K562 (cell line): ENCODE data around the gene PSMD13. TPM values are rescaled to one million over a fixed set of nuclear protein-coding genes. Genes with fewer than 3 reads are reported as not detected.

Experiments
- ARID1B ChIP-seq: fragments of 450-650 bp; IDR thresholded peaks from 2 replicates; pipeline ENCODE4 v1.6.1; 2016; ENCODE audit warnings: antibody characterized with exemption, mild to moderate bottlenecking, inconsistent platforms
- BRD9 ChIP-seq: fragments of 450-650 bp; IDR thresholded peaks from 2 replicates; pipeline ENCODE4 v1.6.1; 2018; ENCODE audit warnings: low read depth; ENCODE audit not compliant: partially characterized antibody
- CSDE1 ChIP-seq, 2 experiments: fragments of 450-650 bp; IDR thresholded peaks; 2 replicates each; pipeline ENCODE4 v1.6.1; 2016; ENCODE audit warnings: mild to moderate bottlenecking in 1 of 2
- DPF2 ChIP-seq: fragments of 450-650 bp; IDR thresholded peaks from 2 replicates; pipeline ENCODE4 v1.6.1; 2016
- EHMT2 ChIP-seq: fragments of 450-650 bp; IDR thresholded peaks from 2 replicates; pipeline ENCODE4 v1.6.1; 2018; ENCODE audit warnings: antibody characterized with exemption
- ETV6 ChIP-seq, 3 experiments: fragments of 150-350 bp in 1 of 3; sonication (generic) in 1 of 3; formaldehyde crosslinking in 1 of 3; IDR thresholded peaks; 2 replicates each; pipeline versions ENCODE4 v1.6.1 to v1.8.0; 2014 to 2022; ENCODE audit warnings: borderline replicate concordance in 2 of 3, low read depth in 2 of 3, antibody characterized with exemption in 1 of 3, low read length in 1 of 3, mild to moderate bottlenecking in 1 of 3, missing genetic modification reagents in 1 of 3
- FOXP4 ChIP-seq: sonication (generic); formaldehyde crosslinking; IDR thresholded peaks from 2 replicates; pipeline ENCODE4 v1.8.0; 2022; ENCODE audit warnings: mild to moderate bottlenecking, missing genetic modification reagents, borderline replicate concordance
- HMGN3 ChIP-seq: IDR thresholded peaks from 2 replicates; pipeline ENCODE4 v1.6.1; 2011; ENCODE audit warnings: borderline replicate concordance, low read depth, mild to moderate bottlenecking, mixed read lengths, low read length; ENCODE audit not compliant: insufficient read length; ENCODE audit errors: extremely low read depth
- HNRNPK ChIP-seq: fragments of 200-400 bp; formaldehyde crosslinking; IDR thresholded peaks from one replicate; pipeline ENCODE4 v1.6.1; 2018; ENCODE audit warnings: mild to moderate bottlenecking, low read depth, low read length; ENCODE audit not compliant: poor library complexity, severe bottlenecking
- MBD1 ChIP-seq: fragments of 250-450 bp; sonication (Bioruptor Pico); IDR thresholded peaks from 2 replicates; pipeline ENCODE4 v1.8.0; 2022; ENCODE audit warnings: inconsistent platforms
- PKNOX1 ChIP-seq: fragments of 450-650 bp; IDR thresholded peaks from 2 replicates; pipeline ENCODE4 v1.6.1; 2016
- SMARCB1 ChIP-seq: IDR thresholded peaks from 2 replicates; pipeline ENCODE4 v1.6.1; 2011; ENCODE audit warnings: improper control_type of control experiment, low read depth; ENCODE audit not compliant: insufficient read length
- TCFL5 ChIP-seq: fragments of 250-450 bp; sonication (Bioruptor Pico); conservative IDR thresholded peaks from 2 replicates; pipeline ENCODE4 v1.6.1; 2021; ENCODE audit warnings: mild to moderate bottlenecking, moderate library complexity, matching md5 sums
- TRIM25 ChIP-seq: fragments of 450-650 bp; IDR thresholded peaks from 2 replicates; pipeline ENCODE4 v1.7.0; 2016; ENCODE audit warnings: borderline replicate concordance
- ZBTB34 ChIP-seq: fragments of 250-450 bp; sonication (Bioruptor Pico); IDR thresholded peaks from 2 replicates; pipeline ENCODE4 v1.8.0; 2021; ENCODE audit warnings: mild to moderate bottlenecking, moderate library complexity
- ZFP36 ChIP-seq: fragments of 150-350 bp; IDR thresholded peaks from 2 replicates; pipeline ENCODE4 v1.6.1; 2018; ENCODE audit warnings: low read length, low read depth; ENCODE audit not compliant: partially characterized antibody
- ZFPM2 ChIP-seq: fragments of 250-450 bp; sonication (Bioruptor Pico); IDR thresholded peaks from 2 replicates; pipeline ENCODE4 v1.5.1; 2022; ENCODE audit warnings: mild to moderate bottlenecking
- ZNF507 ChIP-seq: conservative IDR thresholded peaks from 2 replicates; pipeline ENCODE4 v1.6.1; 2017; ENCODE audit warnings: missing genetic modification characterization, missing compliant biosample characterization
- ZNF76 ChIP-seq: fragments of 250-450 bp; sonication (Bioruptor Pico); IDR thresholded peaks from 2 replicates; pipeline ENCODE4 v1.4.0; 2020; ENCODE audit warnings: mild to moderate bottlenecking, moderate library complexity, borderline replicate concordance
- polyA plus RNA-seq, 8 experiments: library from polyadenylated mRNA; depleted of rRNA in 4 of 8; stranded (reverse) in 5 of 8; unstranded in 3 of 8; fragments of >200 nt; fragmentation: Nextera tagmentation in 2 of 8; fragmentation: Illumina TruSeq in 1 of 8; extraction: Ambion mirVana in 2 of 8; extraction: Trizol in 1 of 8; gene quantifications; 2 replicates each; pipeline versions ENCODE4 v1.2.1 to v1.2.3, GENCODE V29; 2011 to 2014; ENCODE audit warnings: inconsistent platforms in 1 of 8, missing spikeins in 1 of 8
- total RNA-seq, 7 experiments: library from RNA; depleted of rRNA in 6 of 7; stranded (reverse); fragments of >200 nt in 6 of 7; fragmentation: Illumina TruSeq in 2 of 7; extraction: Trizol in 2 of 7; gene quantifications; 2 replicates each; pipeline versions ENCODE4 v1.2.1 to v1.2.3, GENCODE V29; 2011 to 2021; ENCODE audit warnings: low replicate concordance in 1 of 7

The PSMD13 gene
- total and polyA plus RNA-seq, 9 of the 15 experiments (the other 6 are each of a cell fraction or from before 2014, with no cell fraction given), result 185 to 383 (median 267) TPM

- TF ChIP-seq ZBTB34 (CRISPR knock-in tag), result no peak
- TF ChIP-seq SMARCB1, result no peak
- no peak for TF ChIP-seq MBD1 (CRISPR knock-in tag)
- TF ChIP-seq BRD9, result peak; percentile 84
- no peak for TF ChIP-seq HNRNPK
- peak; percentile 90 for TF ChIP-seq PKNOX1
- no peak for TF ChIP-seq ZFPM2
- TF ChIP-seq TCFL5 (CRISPR knock-in tag), result no peak
- no peak for TF ChIP-seq ZNF76
- TF ChIP-seq HMGN3, result no peak
- TF ChIP-seq ETV6 (IDR thresholded peaks at IDR 0.05; ENCODE audit: borderline replicate concordance in 1 of 2, low read depth in 2 of 2, low read length in 1 of 2), result no peak
- TF ChIP-seq ETV6 (CRISPR knock-in tag; IDR thresholded peaks at IDR 0.05; ENCODE audit: borderline replicate concordance), result no peak
- no peak for TF ChIP-seq CSDE1 (IDR thresholded peaks at IDR 0.05)
- no peak for TF ChIP-seq FOXP4
- no peak for TF ChIP-seq ZNF507 (tag)
- no peak for TF ChIP-seq ZFP36
- peak; percentile 37; the same call in 1 of the 2 replicates for TF ChIP-seq ARID1B
- no peak for TF ChIP-seq TRIM25
- peak; percentile 57; the same call in 1 of the 2 replicates for TF ChIP-seq DPF2
- TF ChIP-seq EHMT2, result no peak
Measured at GRCh38 chr11:269146-269890, 32.5 kb downstream of the PSMD13 start (continued).
